Measurements from ENCODE around the gene PTPRM.

The PTPRM gene

DNA sequence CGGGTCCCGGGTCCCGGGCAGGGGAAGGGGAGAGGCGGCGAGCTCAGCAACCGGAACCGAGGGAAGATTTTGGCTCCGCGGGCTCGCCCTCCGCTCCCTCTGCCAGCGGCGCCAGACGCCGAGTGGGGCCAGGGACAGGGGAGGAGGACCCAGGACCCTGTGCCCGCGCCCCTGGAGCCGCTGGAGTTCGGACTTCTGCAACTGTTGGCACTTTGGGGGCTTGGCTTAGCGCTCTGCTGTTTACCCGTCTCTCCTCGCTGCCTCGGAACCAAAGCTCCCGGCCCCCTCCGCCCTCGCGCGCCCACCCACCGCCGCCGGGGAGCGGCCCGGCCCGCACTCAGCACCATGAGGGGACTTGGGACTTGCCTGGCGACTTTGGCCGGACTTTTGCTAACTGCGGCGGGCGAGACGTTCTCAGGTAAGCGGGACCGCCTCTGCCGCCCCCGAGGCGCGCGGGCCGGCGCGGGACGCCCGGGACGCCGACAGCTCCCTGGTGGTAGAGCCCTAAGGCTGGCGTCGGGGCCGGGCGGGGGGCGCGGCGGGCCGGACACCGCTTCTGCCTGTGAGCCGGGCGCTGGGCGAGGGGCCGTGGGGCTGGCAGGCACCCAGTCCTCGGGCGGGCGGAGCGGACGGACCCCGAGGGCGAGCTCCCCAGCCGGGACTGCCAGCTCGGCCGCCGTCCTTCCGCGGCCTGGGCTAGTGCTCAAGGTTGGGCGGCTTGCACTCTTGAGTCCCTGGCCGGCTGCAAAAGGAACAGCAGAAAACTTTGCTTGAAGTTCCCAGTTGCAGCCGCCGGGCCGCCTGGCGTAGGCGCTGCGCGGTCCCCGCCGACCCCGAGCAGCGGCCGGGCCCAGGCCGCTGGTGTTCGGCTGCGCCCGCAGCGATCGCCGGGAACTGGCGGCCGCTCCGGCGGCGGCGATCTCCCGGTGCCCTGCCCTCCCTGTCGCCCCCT lies 634 bp downstream of the PTPRM start:
- DNase-seq: no peak

GRCh38 chr18:7568426-7568825 lies 1.3 kb downstream of the PTPRM start:
- DNase-seq: no peak

DNA sequence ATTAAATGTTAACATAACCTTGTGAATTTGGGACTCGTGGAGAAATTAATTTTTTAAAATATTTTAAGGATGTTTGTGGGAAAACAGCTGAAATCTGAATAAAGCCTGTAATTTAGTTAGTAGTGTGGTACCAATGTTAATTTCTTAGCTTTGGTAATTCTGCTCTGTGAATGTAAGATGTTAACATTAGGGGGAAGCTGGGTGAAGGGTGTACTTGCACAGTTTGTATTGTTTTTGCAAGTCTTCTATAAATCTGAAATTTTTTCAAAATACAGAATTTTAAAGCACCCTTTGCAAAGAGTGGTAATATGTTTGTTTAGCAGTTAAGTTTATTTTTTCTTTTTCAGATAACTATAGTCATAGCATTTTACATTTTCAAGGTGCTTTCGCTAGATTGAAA lies 4.5 kb downstream of the PTPRM start:
- DNase-seq: no peak

GRCh38 chr18:7572822-7573221 lies 5.7 kb downstream of the PTPRM start:
- DNase-seq: no peak

GRCh38 chr18:7575465-7576028 lies 8.4 kb downstream of the PTPRM start:
- DNase-seq: no peak

GRCh38 chr18:7576077-7576476 lies 9.0 kb downstream of the PTPRM start:
- no peak for DNase-seq

DNA sequence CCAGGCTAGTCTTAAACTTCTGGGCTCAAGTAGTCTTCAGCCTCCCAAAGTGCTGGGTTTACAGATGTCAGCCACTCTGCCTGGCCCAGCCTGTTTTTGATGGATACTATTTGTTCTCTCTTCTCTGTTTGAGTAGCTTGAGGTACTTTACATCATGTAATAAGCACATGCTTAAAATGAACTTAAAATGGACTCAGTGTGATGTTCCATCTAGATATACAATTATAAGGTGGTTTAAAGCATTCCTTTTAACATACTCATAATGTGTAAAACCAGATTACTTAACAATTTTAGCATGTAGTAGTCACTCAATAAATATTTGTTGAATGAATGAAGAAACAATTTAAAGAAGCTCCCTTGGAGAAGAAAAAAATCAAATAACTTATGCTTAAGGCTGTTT lies 9.6 kb downstream of the PTPRM start:
- no peak for DNase-seq

GRCh38 chr18:7577706-7578105 lies 10.6 kb downstream of the PTPRM start:
- no peak for DNase-seq

- DNase-seq: no peak
Observed at GRCh38 chr18:7579176-7579917, 12.2 kb downstream of the PTPRM start.

DNA sequence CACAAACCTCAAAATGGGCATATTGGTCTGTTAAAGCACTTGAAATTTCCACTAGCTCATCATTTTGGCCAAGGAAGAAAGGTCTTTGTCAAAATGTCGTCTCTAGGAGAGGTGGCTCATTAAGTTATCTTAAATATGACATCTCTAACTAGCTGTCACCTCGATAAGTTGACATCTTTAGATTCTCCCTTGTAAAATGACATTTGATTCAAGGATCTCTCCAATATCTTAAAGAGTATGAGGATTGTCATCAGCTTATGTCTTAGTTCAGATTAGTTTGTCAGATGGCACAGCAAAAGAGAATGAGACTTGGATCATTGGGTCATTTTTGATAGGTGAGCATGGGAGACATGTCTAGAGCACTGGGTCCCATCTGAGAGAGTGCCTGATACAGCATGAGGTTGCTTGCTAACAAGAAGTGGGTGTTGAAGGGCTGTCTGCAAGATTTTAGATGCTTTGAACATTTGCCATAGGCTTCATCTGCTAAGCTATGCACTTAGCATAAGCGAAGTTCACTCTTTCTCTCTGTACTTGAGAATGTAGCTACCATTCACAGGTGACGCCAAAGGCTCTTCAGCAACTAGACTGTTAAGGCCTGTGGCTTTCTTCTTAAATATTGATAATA lies 12.9 kb downstream of the PTPRM start:
- DNase-seq: no peak

GRCh38 chr18:7584646-7585275 lies 17.6 kb downstream of the PTPRM start:
- no peak for DNase-seq

GRCh38 chr18:7585276-7585670 lies 18.2 kb downstream of the PTPRM start:
- no peak for DNase-seq

GRCh38 chr18:7586379-7586778 lies 19.3 kb downstream of the PTPRM start:
- no peak for DNase-seq

DNA sequence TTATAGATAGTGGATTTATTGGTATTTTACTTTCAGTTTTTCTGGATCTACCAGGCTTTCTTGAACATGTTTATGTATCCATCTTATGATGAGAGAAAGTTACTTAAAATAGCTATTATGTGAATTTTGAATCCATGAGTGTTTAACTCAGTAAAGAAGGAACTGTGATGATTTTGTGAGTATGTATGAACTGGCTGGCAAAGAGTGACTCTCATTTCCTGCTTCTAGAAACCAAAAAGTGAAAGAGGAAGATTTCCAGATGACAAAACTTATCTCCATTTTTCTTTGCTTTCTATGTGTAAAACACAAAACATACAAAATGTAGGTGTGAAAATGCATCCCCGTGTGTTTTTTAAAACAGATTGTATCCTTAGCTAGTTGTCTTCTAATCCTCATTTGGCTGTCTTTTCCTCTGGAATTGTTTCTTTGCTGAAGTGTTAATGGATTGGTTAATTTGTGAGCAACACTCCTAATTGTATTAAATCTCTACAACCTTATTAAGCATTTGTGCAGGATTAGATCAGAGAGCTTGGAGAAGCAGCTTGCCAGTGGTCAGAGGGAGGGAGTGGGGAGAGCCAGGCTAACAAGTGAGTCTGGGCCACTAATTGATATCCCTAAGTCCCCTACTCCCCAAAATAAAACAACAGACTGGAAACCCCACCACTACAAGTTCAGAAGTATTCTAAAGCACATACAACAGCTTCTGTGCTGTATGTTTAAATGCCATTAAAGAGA lies 23.9 kb downstream of the PTPRM start:
- DNase-seq: no peak

GRCh38 chr18:7592305-7593071 lies 25.4 kb downstream of the PTPRM start:
- DNase-seq: no peak

GRCh38 chr18:7593218-7593819 lies 26.2 kb downstream of the PTPRM start:
- DNase-seq: no peak

GRCh38 chr18:7596147-7596546 lies 29.0 kb downstream of the PTPRM start:
- DNase-seq: no peak

DNA sequence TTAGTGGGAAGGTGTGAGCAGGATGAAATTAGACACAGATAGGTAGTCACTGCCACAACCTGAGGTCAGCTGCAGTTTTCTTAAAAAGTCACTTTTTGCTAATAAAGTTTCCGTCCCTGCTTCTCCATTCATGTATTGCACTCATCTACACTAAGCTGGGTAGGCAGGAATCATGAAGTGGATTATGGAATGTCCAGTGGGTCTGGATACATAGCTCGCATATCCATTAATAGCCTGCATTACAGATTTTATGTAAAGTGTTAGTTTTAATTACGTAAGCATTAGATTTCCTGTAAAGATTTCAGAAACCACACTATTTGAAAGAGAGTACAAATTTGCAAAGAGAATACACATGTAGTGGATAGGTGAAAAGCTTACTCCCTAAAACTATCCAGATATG lies 30.4 kb downstream of the PTPRM start:
- no peak for DNase-seq

- DNase-seq: no peak
Observed at GRCh38 chr18:7598167-7599047, 31.3 kb downstream of the PTPRM start.

- no peak for DNase-seq
Observed at GRCh38 chr18:7600036-7600435, 32.9 kb downstream of the PTPRM start.

Data from NCI-H774 (cell line).